Neuronal stem cell (in vitro differentiated cells): Measurements from ENCODE around the gene ABLIM3.

ENCODE experiments used
- DNase-seq: peaks from one replicate; pipeline ENCODE4 v3.0.0-alpha.2; 2013; ENCODE audit warnings: low spot score
- H2AFZ ChIP-seq: one replicate; pipeline ENCODE4 v1.6.1; 2013; ENCODE audit warnings: mild to moderate bottlenecking, low read length, inconsistent platforms
- H2AK5ac ChIP-seq: 2 replicates; pipeline ENCODE4 v1.6.1; 2013; ENCODE audit warnings: low read depth, mild to moderate bottlenecking, inconsistent platforms, low read length, moderate library complexity, mixed read lengths
- H2BK120ac ChIP-seq: 2 replicates; pipeline ENCODE4 v1.6.1; 2013; ENCODE audit warnings: low read depth, mild to moderate bottlenecking, inconsistent platforms, low read length, moderate library complexity, mixed read lengths
- H2BK12ac ChIP-seq: one replicate; pipeline ENCODE4 v1.6.1; 2013; ENCODE audit warnings: low read length, inconsistent platforms
- H2BK15ac ChIP-seq: 2 replicates; pipeline ENCODE4 v1.6.1; 2013; ENCODE audit warnings: mild to moderate bottlenecking, low read length, inconsistent platforms, mixed read lengths
- H2BK5ac ChIP-seq: one replicate; pipeline ENCODE4 v1.6.1; 2013; ENCODE audit warnings: inconsistent platforms, mild to moderate bottlenecking, low read length, moderate library complexity
- H3K14ac ChIP-seq: one replicate; pipeline ENCODE4 v1.6.1; 2013; ENCODE audit warnings: low read length, inconsistent platforms
- H3K18ac ChIP-seq: 2 replicates; pipeline ENCODE4 v1.6.1; 2013; ENCODE audit warnings: low read length, inconsistent platforms
- H3K23ac ChIP-seq: 2 replicates; pipeline ENCODE4 v1.6.1; 2013; ENCODE audit warnings: low read depth, mild to moderate bottlenecking, mixed read lengths, low read length, inconsistent platforms; ENCODE audit not compliant: poor library complexity
- H3K27ac ChIP-seq: replicated peaks from 3 replicates; pipeline ENCODE4 v1.5.1; 2013; ENCODE audit warnings: low read length, inconsistent platforms
- H3K27me3 ChIP-seq, 3 experiments: 2 replicates each; pipeline ENCODE4 v1.6.1; 2013; ENCODE audit warnings: low read length in 3 of 3, mild to moderate bottlenecking in 2 of 3, inconsistent platforms in 1 of 3, low read depth in 1 of 3, mixed read lengths in 1 of 3, moderate library complexity in 1 of 3; ENCODE audit not compliant: control insufficient read depth in 3 of 3, insufficient read depth in 3 of 3
- H3K36me3 ChIP-seq, 2 donors: replicated peaks in 1 of 2; 2 replicates each; pipeline ENCODE4 v1.6.1; 2013; ENCODE audit warnings: low read length in 2 of 2; ENCODE audit not compliant: control insufficient read depth in 2 of 2, insufficient read depth in 2 of 2
- H3K4ac ChIP-seq: 2 replicates; pipeline ENCODE4 v1.6.1; 2013; ENCODE audit warnings: inconsistent platforms, mild to moderate bottlenecking, low read length, moderate library complexity
- H3K4me1 ChIP-seq, 2 donors: 1 replicate in 1 of 2; 2 replicates in 1 of 2; pipeline ENCODE4 v1.6.1; 2013; ENCODE audit warnings: low read length in 2 of 2, low read depth in 1 of 2; ENCODE audit not compliant: control insufficient read depth in 2 of 2, insufficient read depth in 1 of 2
- H3K4me2 ChIP-seq: one replicate; pipeline ENCODE4 v1.6.1; 2013; ENCODE audit warnings: mild to moderate bottlenecking, low read length, inconsistent platforms; ENCODE audit not compliant: insufficient read depth, poor library complexity, severe bottlenecking
- H3K4me3 ChIP-seq, 2 donors: 2 replicates each; pipeline ENCODE4 v1.5.1; 2013; ENCODE audit warnings: low read length in 2 of 2, mild to moderate bottlenecking in 2 of 2, inconsistent platforms in 1 of 2, moderate library complexity in 1 of 2
- H3K79me1 ChIP-seq: one replicate; pipeline ENCODE4 v1.6.1; 2013; ENCODE audit warnings: low read depth, mild to moderate bottlenecking, inconsistent platforms, low read length, moderate library complexity
- H3K9ac ChIP-seq: one replicate; pipeline ENCODE4 v1.6.1; 2013; ENCODE audit warnings: mild to moderate bottlenecking, low read depth, low read length, inconsistent platforms; ENCODE audit not compliant: poor library complexity
- H3K9me3 ChIP-seq, 2 donors: replicated peaks in 1 of 2; 2 replicates each; pipeline versions ENCODE3 to v1.6.1; 2013; ENCODE audit warnings: low read length in 2 of 2, mild to moderate bottlenecking in 2 of 2, inconsistent platforms in 1 of 2, low read depth in 1 of 2, mixed read lengths in 1 of 2, moderate library complexity in 1 of 2; ENCODE audit not compliant: control insufficient read depth in 2 of 2, insufficient read depth in 1 of 2
- H4K8ac ChIP-seq: one replicate; pipeline ENCODE4 v1.6.1; 2013; ENCODE audit warnings: low read depth, mild to moderate bottlenecking, inconsistent platforms, low read length, moderate library complexity
- H4K91ac ChIP-seq: one replicate; pipeline ENCODE4 v1.6.1; 2013; ENCODE audit warnings: low read length, low read depth, mild to moderate bottlenecking, inconsistent platforms; ENCODE audit not compliant: poor library complexity
- WGBS, 2 donors: extraction: QIAGEN DNeasy Blood & Tissue Kit; methylation state at CpG; one replicate each; pipeline ENCODE4 v1.1.7; 2013; ENCODE audit warnings: missing lambda C conversion rate in 2 of 2, mixed read lengths in 1 of 2; ENCODE audit not compliant: insufficient read length in 2 of 2, insufficient replicate concordance in 1 of 2; ENCODE audit errors: extremely low coverage in 2 of 2; 5-methylcytosine and 5-hydroxymethylcytosine counted together

Gene ABLIM3

DNA sequence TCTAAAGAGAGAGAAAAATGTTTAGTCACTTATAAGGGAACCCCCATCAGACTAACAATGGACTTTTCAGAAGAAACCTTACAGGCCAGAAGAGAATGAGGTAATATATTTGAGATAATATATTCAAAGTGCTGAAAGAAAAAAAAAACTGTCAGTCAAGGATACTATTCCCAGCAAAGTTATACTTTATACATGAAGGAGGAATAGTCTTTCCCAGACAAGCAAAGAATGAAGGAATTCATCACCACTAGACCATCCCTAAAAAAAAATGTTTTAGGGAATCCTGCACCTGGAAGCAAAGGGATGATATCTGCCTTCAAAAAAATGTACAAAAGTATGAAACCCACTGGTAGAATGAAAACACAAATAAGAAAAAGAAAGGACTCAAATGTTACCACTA lies 41.0 kb upstream of the ABLIM3 start:
- Histone ChIP-seq H2BK12ac (no peak overlapping the region), H4K8ac (no peak overlapping the region), H3K4ac (no peak overlapping the region), H2AFZ (no peak overlapping the region), H3K9me3 (peaks cover 0 to 1% of the 10 kb centered on the region in 2 donors), H2BK5ac (no peak overlapping the region), H3K23ac (no peak overlapping the region), H3K36me3 (no peaks in the 10 kb centered on the region), H2BK120ac (no peak overlapping the region), H2AK5ac (no peak overlapping the region), H4K91ac (no peak overlapping the region), H2BK15ac (no peak overlapping the region), H3K27ac (no peak overlapping the region), H3K18ac (no peak overlapping the region), H3K4me2 (no peak overlapping the region), H3K27me3 (no peaks in the 10 kb centered on the region), H3K9ac (no peak overlapping the region), H3K79me1 (no peaks in the 10 kb centered on the region), H3K4me3 (no peak overlapping the region), H3K14ac (no peak overlapping the region), H3K4me1 (no peaks in the 10 kb centered on the region)
- no peak for DNase-seq

DNA sequence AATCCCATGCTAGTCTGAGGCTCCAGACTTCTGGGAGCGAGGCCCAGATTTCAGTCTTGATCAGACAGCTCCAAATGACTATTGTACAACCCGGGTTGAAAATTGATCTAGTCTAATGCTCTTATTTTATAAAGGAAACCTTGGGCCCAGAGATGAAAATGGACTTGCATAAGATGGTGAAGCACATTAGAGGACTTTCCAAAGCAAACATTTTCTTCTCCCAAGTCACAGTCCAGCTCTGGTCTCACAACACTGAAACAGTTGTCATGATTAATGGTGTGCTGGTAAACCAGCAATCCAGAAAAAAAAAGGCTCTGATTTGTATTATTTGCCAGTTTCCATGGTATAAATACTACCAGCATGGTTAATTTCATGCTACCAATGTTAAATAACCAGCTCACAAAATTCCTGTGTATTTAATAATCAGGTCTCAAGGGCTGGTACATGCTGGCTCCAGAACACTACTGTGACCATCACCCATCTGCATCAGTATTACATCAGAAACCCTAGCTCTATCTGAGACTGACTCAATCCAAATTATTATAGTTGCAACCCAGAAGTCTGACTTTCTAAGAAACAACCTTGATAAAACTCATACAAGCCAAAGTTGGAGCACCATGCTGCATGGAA lies 32.5 kb upstream of the ABLIM3 start:
- H4K91ac ChIP-seq, result no peak overlapping the region
- no peak for DNase-seq
- no peak overlapping the region for H2BK15ac ChIP-seq
- no peak overlapping the region for H3K27ac ChIP-seq
- H2AK5ac ChIP-seq, result no peak overlapping the region
- no peak overlapping the region for H3K18ac ChIP-seq
- no CpG with 5 or more reads among the region's 2 CpGs for WGBS, 2 donors
- no peak overlapping the region for H3K23ac ChIP-seq
- H3K27me3 ChIP-seq, result no peaks in the 10 kb centered on the region
- no peak overlapping the region for H3K9ac ChIP-seq
- no peak overlapping the region for H3K4ac ChIP-seq
- H3K4me1 ChIP-seq, result no peaks in the 10 kb centered on the region
- no peak overlapping the region for H3K14ac ChIP-seq
- no peak overlapping the region for H3K4me2 ChIP-seq
- no peaks in the 10 kb centered on the region for H3K79me1 ChIP-seq
- no peak overlapping the region for H3K4me3 ChIP-seq
- H3K9me3 ChIP-seq, result peaks cover 0 to 2% of the 10 kb centered on the region in 2 donors
- no peak overlapping the region for H4K8ac ChIP-seq
- no peak overlapping the region for H2BK120ac ChIP-seq
- no peak overlapping the region for H2BK12ac ChIP-seq
- no peaks in the 10 kb centered on the region for H3K36me3 ChIP-seq
- H2AFZ ChIP-seq, result no peak overlapping the region
- H2BK5ac ChIP-seq, result no peak overlapping the region

GRCh38 chr5:149110406-149110805 lies 30.9 kb upstream of the ABLIM3 start:
- H3K18ac ChIP-seq, result no peak overlapping the region
- H3K23ac ChIP-seq, result no peak overlapping the region
- no CpG with 5 or more reads among the region's 4 CpGs for WGBS, 2 donors
- no peak overlapping the region for H3K9ac ChIP-seq
- H3K36me3 ChIP-seq, result no peaks in the 10 kb centered on the region
- H3K27ac ChIP-seq, result no peak overlapping the region
- H2BK120ac ChIP-seq, result no peak overlapping the region
- no peak overlapping the region for H4K91ac ChIP-seq
- no peak overlapping the region for H4K8ac ChIP-seq
- no peak overlapping the region for H2AK5ac ChIP-seq
- H2BK15ac ChIP-seq, result no peak overlapping the region
- peaks cover 0 to 1% of the 10 kb centered on the region in 2 donors for H3K4me1 ChIP-seq
- no peak overlapping the region for H3K4me3 ChIP-seq
- no peak overlapping the region for H2AFZ ChIP-seq
- H3K4me2 ChIP-seq, result no peak overlapping the region
- H2BK5ac ChIP-seq, result no peak overlapping the region
- no peaks in the 10 kb centered on the region for H3K27me3 ChIP-seq
- DNase-seq, result no peak
- no peaks in the 10 kb centered on the region for H3K79me1 ChIP-seq
- no peak overlapping the region for H3K4ac ChIP-seq
- peaks cover 0 to 2% of the 10 kb centered on the region in 2 donors for H3K9me3 ChIP-seq
- H3K14ac ChIP-seq, result no peak overlapping the region
- no peak overlapping the region for H2BK12ac ChIP-seq

- Histone ChIP-seq H2BK5ac (no peak overlapping the region), H3K4me2 (no peak overlapping the region), H3K14ac (no peak overlapping the region), H2BK12ac (no peak overlapping the region), H2AK5ac (no peak overlapping the region), H3K36me3 (no peaks in the 10 kb centered on the region), H3K23ac (no peak overlapping the region), H3K9ac (no peak overlapping the region), H3K4me1 (peaks cover 0 to 1% of the 10 kb centered on the region in 2 donors), H3K27ac (no peak overlapping the region), H2BK15ac (no peak overlapping the region), H3K79me1 (no peaks in the 10 kb centered on the region), H4K8ac (no peak overlapping the region), H3K4ac (no peak overlapping the region), H2BK120ac (no peak overlapping the region), H2AFZ (no peak overlapping the region), H3K9me3 (no peaks in the 10 kb centered on the region), H3K27me3 (no peaks in the 10 kb centered on the region), H3K4me3 (no peak overlapping the region), H4K91ac (no peak overlapping the region), H3K18ac (no peak overlapping the region)
- no peak for DNase-seq
- WGBS, 2 donors, result no CpG with 5 or more reads among the region's 2 CpGs
Observed at GRCh38 chr5:149113669-149114068, 27.6 kb upstream of the ABLIM3 start.
